GM12872 (cell line): ENCODE results near the gene CLIP1.

Experiments
- CTCF ChIP-seq: IDR thresholded peaks from 3 replicates; pipeline ENCODE4 v1.5.1; 2011; ENCODE audit warnings: low read depth, mild to moderate bottlenecking, low read length, moderate library complexity; ENCODE audit not compliant: insufficient read depth

The CLIP1 gene

DNA sequence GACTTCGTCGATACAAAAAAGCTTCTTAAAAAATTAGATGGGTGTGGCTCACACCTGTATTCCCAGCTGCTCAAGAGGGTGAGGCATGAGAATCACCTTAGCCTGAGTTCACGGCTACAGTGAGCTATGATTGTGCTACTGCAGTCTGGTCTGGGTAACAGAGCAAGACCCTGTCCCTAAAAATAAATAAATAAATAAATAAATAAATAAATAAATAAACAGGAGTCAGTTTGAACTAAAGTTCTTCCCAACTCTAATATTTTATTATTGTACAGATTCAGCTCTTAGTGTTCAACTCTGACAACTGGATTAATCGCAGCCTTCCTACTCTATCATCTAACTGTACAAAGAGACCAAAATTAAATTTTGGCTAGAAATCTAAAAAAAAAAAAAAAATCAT, 12.7 kb upstream of the CLIP1 start:
- TF ChIP-seq CTCF, result no peak

DNA sequence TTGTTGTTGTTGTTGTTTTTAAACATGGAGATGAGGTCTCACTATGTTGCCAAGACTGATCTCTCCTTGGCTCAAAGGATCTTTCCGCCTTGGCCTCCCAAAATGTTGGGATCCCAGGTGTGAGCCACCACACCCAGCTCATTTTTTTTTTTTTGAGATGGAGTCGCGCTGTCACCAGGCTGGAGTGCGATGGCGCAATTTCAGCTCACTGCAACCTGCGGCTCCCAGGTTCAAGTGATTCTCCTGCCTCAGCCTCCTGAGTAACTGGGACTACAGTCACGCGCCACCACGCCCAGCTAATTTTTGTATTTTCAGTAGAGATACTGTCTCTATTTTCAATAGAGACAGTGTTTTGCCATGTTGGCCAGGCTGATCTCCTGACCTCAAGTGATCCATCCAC, 4.9 kb upstream of the CLIP1 start:
- no peak for TF ChIP-seq CTCF

GRCh38 chr12:122423258-122424165, 1.0 kb upstream of the CLIP1 start:
- no peak for TF ChIP-seq CTCF

DNA sequence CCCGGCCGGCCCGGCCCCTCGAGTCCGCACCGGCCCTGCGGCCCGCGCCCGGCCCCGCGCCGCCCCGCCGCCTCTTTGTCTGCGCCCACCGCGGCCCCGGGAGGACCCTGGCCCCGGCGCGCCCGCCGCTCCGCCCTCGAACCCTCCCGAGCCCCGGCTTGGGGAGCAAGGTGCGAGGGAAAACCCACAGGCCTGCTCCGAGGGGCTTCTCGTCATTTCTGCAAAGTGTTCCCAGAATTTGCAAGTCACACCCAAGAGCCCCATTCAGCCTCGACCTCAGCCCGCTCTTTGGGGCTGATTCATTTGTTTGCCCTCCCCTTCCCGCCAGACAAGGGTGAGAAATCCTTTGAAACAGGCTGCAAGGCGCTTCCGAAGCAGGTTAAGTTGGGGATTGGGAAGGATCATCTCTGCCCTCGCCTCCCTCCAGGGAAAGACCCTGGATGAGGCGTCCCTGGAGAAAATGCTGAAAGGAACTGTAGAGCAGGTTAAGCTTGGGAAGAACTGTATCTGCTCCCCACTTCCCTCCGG, 325 bp upstream of the CLIP1 start:
- TF ChIP-seq CTCF, result no peak

GRCh38 chr12:122421187-122421820, 1.2 kb downstream of the CLIP1 start:
- TF ChIP-seq CTCF, result no peak

DNA sequence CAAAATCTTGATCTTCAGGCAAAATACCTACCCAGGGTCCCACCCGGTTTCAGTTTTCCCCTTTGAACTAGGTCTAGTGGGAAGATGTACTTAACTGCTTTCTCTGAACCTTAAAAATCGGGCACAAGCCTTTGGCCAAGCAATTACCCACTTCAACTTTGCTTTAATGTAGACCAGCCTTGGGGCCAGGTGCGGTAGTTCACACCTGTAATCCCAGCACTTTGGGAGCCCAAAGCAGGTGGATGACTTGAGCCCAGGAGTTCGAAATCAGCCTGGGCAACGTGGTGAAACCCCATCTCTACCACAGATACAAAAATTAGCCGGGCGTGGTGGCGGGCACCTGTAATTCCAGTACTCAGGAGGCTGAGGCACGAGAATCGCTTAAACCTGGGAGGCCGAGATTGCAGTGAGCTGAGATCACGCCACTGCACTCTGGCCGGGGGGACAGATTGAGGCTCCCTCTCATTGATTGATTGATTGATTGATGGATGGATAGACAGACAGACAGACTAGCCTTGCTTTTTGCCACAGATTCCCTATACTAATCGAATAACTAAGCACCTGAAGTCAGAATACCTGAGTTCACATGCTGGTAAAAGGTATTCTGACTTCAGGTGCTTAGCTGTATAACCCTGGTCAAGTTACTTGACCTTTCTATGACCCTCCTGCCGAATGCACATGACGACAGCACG, 1.9 kb downstream of the CLIP1 start:
- TF ChIP-seq CTCF, result no peak
